A549 (cell line): Measurements from ENCODE around the gene TTYH2. TPM values are rescaled to one million over a fixed set of nuclear protein-coding genes. Genes with fewer than 3 reads are reported as not detected.

ENCODE experiments used
- ATAC-seq, 2 experiments: fragments of 200-7000 bp in 1 of 2; fragments of >200 bp in 1 of 2; cut with Nextera tagmentation in 1 of 2; cut with Tn5 transposase in 1 of 2; 3 replicates each; pipeline versions ENCODE4 v1.8.0 to v1.9.1; 2018 to 2020; ENCODE audit warnings: mild to moderate bottlenecking in 1 of 2, moderate library complexity in 1 of 2
- CTCF ChIA-PET: fragments of 300-600 bp; sonication (Branson Sonifier 250); formaldehyde crosslinking; extraction: SDS; loops from one replicate; lab custom pipeline; 2021; ENCODE audit warnings: antibody characterized with exemption, inconsistent platforms; lab: Yijun Ruan, JAX
- POLR2A ChIA-PET: fragments of 350-600 bp; formaldehyde crosslinking; extraction: SDS; loops from one replicate; lab custom pipeline; 2021; ENCODE audit warnings: antibody characterized with exemption, inconsistent platforms; lab: Yijun Ruan, JAX
- DNase-seq, 2 experiments: peaks; one replicate each; pipeline versions ENCODE4 v3.0.0 to v3.0.0-alpha.2; 2011 to 2016; ENCODE audit warnings: low read depth in 1 of 2, low spot score in 1 of 2
- FAIRE-seq: peaks from 2 replicates; lab custom pipeline; 2011; peaks lifted over from hg19 to GRCh38; lab: Jason Lieb, UNC
- H3K27ac ChIP-seq, 2 experiments: fragments of >200 bp; sonication (Bioruptor Twin); formaldehyde crosslinking; 3 replicates each; pipeline ENCODE4 v1.5.1; 2016 to 2017
- H3K4me1 ChIP-seq: fragments of >200 bp; sonication (Bioruptor Twin); formaldehyde crosslinking; 3 replicates; pipeline ENCODE4 v1.6.1; 2016
- H3K4me2 ChIP-seq: fragments of >200 bp; sonication (Bioruptor Twin); formaldehyde crosslinking; 3 replicates; pipeline ENCODE4 v1.6.1; 2016
- H3K4me3 ChIP-seq: fragments of >200 bp; sonication (Bioruptor Twin); formaldehyde crosslinking; 3 replicates; pipeline ENCODE4 v1.5.1; 2016
- H3K9me3 ChIP-seq: fragments of >200 bp; sonication (Bioruptor Twin); formaldehyde crosslinking; 3 replicates; pipeline ENCODE4 v1.6.1; 2016
- BHLHE40 ChIP-seq: IDR thresholded peaks from 2 replicates; pipeline ENCODE4 v1.6.1; 2012; ENCODE audit warnings: low read depth, low read length, inconsistent platforms
- CHD2 ChIP-seq: fragments of 150-350 bp; IDR thresholded peaks from 2 replicates; pipeline ENCODE4 v1.6.1; 2014; ENCODE audit warnings: low read length; ENCODE audit not compliant: partially characterized antibody
- CHD4 ChIP-seq: fragments of 200-600 bp; sonication (generic); IDR thresholded peaks from 2 replicates; pipeline ENCODE4 v1.6.1; 2016; ENCODE audit warnings: antibody characterized with exemption, mild to moderate bottlenecking, borderline replicate concordance
- EHF ChIP-seq: fragments of 250-450 bp; sonication (Bioruptor Pico); IDR thresholded peaks from 2 replicates; pipeline ENCODE4 v1.5.0; 2020; ENCODE audit warnings: mild to moderate bottlenecking
- FOSB ChIP-seq: fragments of 250-450 bp; sonication (Bioruptor Pico); IDR thresholded peaks from 2 replicates; pipeline ENCODE4 v1.5.0; 2020; ENCODE audit warnings: mild to moderate bottlenecking, moderate library complexity
- FOSL2 ChIP-seq, 2 experiments: fragments of 450-650 bp in 1 of 2; fragments of >200 bp in 1 of 2; sonication (Bioruptor Twin) in 1 of 2; formaldehyde crosslinking; IDR thresholded peaks; 2 replicates each; pipeline versions ENCODE4 v1.5.0 to v1.6.1; 2016 to 2020; ENCODE audit warnings: mild to moderate bottlenecking in 1 of 2, moderate library complexity in 1 of 2
- HOXA7 ChIP-seq: fragments of 250-450 bp; sonication (Bioruptor Pico); IDR thresholded peaks from 2 replicates; pipeline ENCODE4 v1.5.0; 2020; ENCODE audit warnings: mild to moderate bottlenecking, moderate library complexity
- JUN ChIP-seq, 2 experiments: fragments of >200 bp; sonication (Bioruptor Twin); formaldehyde crosslinking; IDR thresholded peaks; 2 replicates in 1 of 2; 3 replicates in 1 of 2; pipeline ENCODE4 v1.6.1; 2016 to 2017
- JUNB ChIP-seq: fragments of >200 bp; sonication (Bioruptor Twin); formaldehyde crosslinking; IDR thresholded peaks from 2 replicates; pipeline ENCODE4 v1.6.1; 2016
- MAZ ChIP-seq: fragments of 150-350 bp; IDR thresholded peaks from 2 replicates; pipeline ENCODE4 v1.6.1; 2014; ENCODE audit warnings: antibody characterized with exemption, low read depth, low read length, borderline replicate concordance
- MYC ChIP-seq: IDR thresholded peaks from 2 replicates; pipeline ENCODE4 v1.6.1; 2012; ENCODE audit warnings: mild to moderate bottlenecking, inconsistent platforms, low read length, improper control_type of control experiment, borderline replicate concordance
- RARB ChIP-seq: fragments of 250-450 bp; sonication (Bioruptor Pico); IDR thresholded peaks from 2 replicates; pipeline ENCODE4 v1.8.0; 2021; ENCODE audit warnings: mild to moderate bottlenecking, moderate library complexity
- TP53 ChIP-seq: fragments of 250-450 bp; sonication (Bioruptor Pico); IDR thresholded peaks from 2 replicates; pipeline ENCODE4 v1.5.0; 2021; ENCODE audit warnings: mild to moderate bottlenecking, moderate library complexity
- ZC3H11A ChIP-seq: fragments of 450-650 bp; IDR thresholded peaks from 2 replicates; pipeline ENCODE4 v1.6.1; 2014; ENCODE audit warnings: antibody characterized with exemption, mild to moderate bottlenecking
- ZSCAN20 ChIP-seq: fragments of 250-450 bp; sonication (Bioruptor Pico); IDR thresholded peaks from 2 replicates; pipeline ENCODE4 v1.8.0; 2022; ENCODE audit warnings: mild to moderate bottlenecking, moderate library complexity
- WGBS: methylation state at CpG from one replicate; pipeline ENCODE4 v1.1.6; 2017; ENCODE audit errors: missing lambda C conversion rate; 5-methylcytosine and 5-hydroxymethylcytosine counted together
- polyA plus RNA-seq, 4 experiments: library from polyadenylated mRNA; depleted of rRNA in 3 of 4; stranded (reverse); fragments of >200 nt; fragmentation: RNase III in 1 of 4; extraction: RNeasy Plus Mini Kit Qiagen cat#74134 plus additional on column Dnase treatment in 1 of 4; gene quantifications; 2 replicates in 3 of 4; 3 replicates in 1 of 4; pipeline ENCODE4 v1.2.3, GENCODE V29; 2011 to 2017
- TF ChIP-seq, protein P1 (sequence below): fragments of 200-600 bp; sonication (generic); IDR thresholded peaks from 2 replicates; pipeline ENCODE4 v1.6.1; 2016; ENCODE audit warnings: antibody characterized with exemption, mild to moderate bottlenecking, moderate library complexity
- TF ChIP-seq, protein P2 (sequence below): fragments of >200 bp; sonication (Bioruptor Twin); formaldehyde crosslinking; IDR thresholded peaks from 2 replicates; pipeline ENCODE4 v1.6.1; 2016
- TF ChIP-seq, protein P3 (sequence below): IDR thresholded peaks from 2 replicates; pipeline ENCODE4 v1.6.1; 2012
- TF ChIP-seq, protein P4 (sequence below): fragments of 250-450 bp; sonication (Bioruptor Pico); IDR thresholded peaks from 2 replicates; pipeline ENCODE4 v1.5.0; 2021; ENCODE audit warnings: mild to moderate bottlenecking, moderate library complexity, borderline replicate concordance
- TF ChIP-seq, protein P5 (sequence below): fragments of 150-350 bp; IDR thresholded peaks from 2 replicates; pipeline ENCODE4 v1.6.1; 2014; ENCODE audit warnings: low read depth, mild to moderate bottlenecking, low read length

The TTYH2 gene
- polyA plus RNA-seq, 2 of the 4 experiments (the other 2 are of a cell fraction), result 1.4 to 1.7 TPM

DNA sequence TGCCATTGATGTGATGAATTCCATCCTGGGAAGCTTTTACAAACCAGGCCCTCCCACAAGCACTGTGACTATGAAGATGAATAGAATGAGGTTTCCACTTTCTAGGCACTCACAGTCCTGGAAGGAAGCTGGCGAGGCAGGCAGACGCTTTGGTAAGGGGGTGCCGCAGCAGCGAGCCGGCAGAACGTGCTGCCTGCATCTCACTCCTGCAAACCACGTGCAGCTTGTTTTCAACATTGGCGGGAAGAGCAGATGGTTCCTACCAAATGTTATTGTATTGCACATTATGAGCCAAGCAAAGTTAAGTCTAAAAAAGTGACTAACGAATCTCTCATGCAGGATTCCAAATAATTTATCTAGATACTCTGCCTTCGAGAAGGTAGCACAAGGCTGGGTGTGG, 57.0 kb downstream of the TTYH2 start:
- ChIA-PET CTCF (interaction anchor here (0.7 to 1.7 kb wide), 5 partner anchors 9 to 98 kb away, joined by 3 to 5 read pairs (median 3); partner anchors contain the start of gene GPR142), POLR2A (no interaction called here)

DNA sequence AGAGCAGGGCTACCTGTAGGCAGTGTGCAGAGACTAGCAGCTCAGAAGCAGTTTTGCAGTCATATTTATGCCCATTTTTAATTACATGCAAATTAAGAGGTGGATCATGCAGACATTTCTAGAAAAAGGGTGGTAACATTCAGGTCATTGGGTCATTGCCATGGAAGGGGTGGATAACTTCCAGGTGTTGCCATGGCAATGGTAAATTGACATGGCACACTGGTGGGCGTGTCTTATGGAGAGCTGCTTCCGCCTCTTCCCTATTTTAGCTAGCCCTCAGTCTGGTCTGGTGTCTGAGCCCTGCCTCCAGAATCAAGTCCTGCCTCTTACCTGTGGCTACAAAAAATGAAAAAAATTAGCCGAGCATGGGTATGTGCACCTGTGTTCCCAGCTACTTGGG, 57.9 kb downstream of the TTYH2 start:
- no peak for FAIRE-seq
- TF ChIP-seq TP53 (CRISPR knock-in tag), result no peak
- TF ChIP-seq, protein P1, sequence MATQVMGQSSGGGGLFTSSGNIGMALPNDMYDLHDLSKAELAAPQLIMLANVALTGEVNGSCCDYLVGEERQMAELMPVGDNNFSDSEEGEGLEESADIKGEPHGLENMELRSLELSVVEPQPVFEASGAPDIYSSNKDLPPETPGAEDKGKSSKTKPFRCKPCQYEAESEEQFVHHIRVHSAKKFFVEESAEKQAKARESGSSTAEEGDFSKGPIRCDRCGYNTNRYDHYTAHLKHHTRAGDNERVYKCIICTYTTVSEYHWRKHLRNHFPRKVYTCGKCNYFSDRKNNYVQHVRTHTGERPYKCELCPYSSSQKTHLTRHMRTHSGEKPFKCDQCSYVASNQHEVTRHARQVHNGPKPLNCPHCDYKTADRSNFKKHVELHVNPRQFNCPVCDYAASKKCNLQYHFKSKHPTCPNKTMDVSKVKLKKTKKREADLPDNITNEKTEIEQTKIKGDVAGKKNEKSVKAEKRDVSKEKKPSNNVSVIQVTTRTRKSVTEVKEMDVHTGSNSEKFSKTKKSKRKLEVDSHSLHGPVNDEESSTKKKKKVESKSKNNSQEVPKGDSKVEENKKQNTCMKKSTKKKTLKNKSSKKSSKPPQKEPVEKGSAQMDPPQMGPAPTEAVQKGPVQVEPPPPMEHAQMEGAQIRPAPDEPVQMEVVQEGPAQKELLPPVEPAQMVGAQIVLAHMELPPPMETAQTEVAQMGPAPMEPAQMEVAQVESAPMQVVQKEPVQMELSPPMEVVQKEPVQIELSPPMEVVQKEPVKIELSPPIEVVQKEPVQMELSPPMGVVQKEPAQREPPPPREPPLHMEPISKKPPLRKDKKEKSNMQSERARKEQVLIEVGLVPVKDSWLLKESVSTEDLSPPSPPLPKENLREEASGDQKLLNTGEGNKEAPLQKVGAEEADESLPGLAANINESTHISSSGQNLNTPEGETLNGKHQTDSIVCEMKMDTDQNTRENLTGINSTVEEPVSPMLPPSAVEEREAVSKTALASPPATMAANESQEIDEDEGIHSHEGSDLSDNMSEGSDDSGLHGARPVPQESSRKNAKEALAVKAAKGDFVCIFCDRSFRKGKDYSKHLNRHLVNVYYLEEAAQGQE, result no peak
- TF ChIP-seq JUN (IDR thresholded peaks at IDR 0.05), result no peak
- TF ChIP-seq CHD4, result no peak
- no peak for TF ChIP-seq MYC
- no peak for TF ChIP-seq JUNB
- DNase-seq, result no peak
- H3K4me1 ChIP-seq, result no peaks in the 10 kb centered on the region
- H3K4me3 ChIP-seq, result no peak overlapping the region
- H3K9me3 ChIP-seq, result no peaks in the 10 kb centered on the region; the same call in 2 of the 3 replicates
- POLR2A ChIA-PET, result no interaction called here
- no peak overlapping the region for H3K27ac ChIP-seq
- WGBS, result 44% methylated on average over 3 of the region's 3 CpGs
- CTCF ChIA-PET, result interaction anchor here (1.2 to 1.7 kb wide), 4 partner anchors 22 to 97 kb away, joined by 3 to 5 read pairs (median 4); partner anchors contain the start of gene GPR142
- ATAC-seq, result no peak
- no peak overlapping the region for H3K4me2 ChIP-seq

More for the DNA sequence above, 57.0 kb downstream of the TTYH2 start:
- ATAC-seq (no peak), DNase-seq (no peak), FAIRE-seq (no peak)
- WGBS, result 62% methylated on average over 10 of the region's 10 CpGs
- Histone ChIP-seq H3K4me1 (no peaks in the 10 kb centered on the region), H3K4me2 (no peak overlapping the region), H3K27ac (no peak overlapping the region), H3K4me3 (no peak overlapping the region), H3K9me3 (no peaks in the 10 kb centered on the region; the same call in 2 of the 3 replicates)
- no peak for TF ChIP-seq ZC3H11A
- no peak for TF ChIP-seq MAZ
- TF ChIP-seq HOXA7 (CRISPR knock-in tag), result no peak
- TF ChIP-seq FOSL2 (IDR thresholded peaks at IDR 0.05), result no peak
- no peak for TF ChIP-seq FOSL2 (CRISPR knock-in tag; IDR thresholded peaks at IDR 0.05)
- TF ChIP-seq FOSB (CRISPR knock-in tag), result no peak
- TF ChIP-seq, protein P2, sequence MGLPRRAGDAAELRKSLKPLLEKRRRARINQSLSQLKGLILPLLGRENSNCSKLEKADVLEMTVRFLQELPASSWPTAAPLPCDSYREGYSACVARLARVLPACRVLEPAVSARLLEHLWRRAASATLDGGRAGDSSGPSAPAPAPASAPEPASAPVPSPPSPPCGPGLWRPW, result no peak
- TF ChIP-seq, protein P3, sequence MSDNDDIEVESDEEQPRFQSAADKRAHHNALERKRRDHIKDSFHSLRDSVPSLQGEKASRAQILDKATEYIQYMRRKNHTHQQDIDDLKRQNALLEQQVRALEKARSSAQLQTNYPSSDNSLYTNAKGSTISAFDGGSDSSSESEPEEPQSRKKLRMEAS, result no peak
- TF ChIP-seq EHF (CRISPR knock-in tag), result no peak
- TF ChIP-seq BHLHE40, result no peak
- no peak for TF ChIP-seq ZSCAN20 (CRISPR knock-in tag)
- TF ChIP-seq RARB (CRISPR knock-in tag), result no peak

DNA sequence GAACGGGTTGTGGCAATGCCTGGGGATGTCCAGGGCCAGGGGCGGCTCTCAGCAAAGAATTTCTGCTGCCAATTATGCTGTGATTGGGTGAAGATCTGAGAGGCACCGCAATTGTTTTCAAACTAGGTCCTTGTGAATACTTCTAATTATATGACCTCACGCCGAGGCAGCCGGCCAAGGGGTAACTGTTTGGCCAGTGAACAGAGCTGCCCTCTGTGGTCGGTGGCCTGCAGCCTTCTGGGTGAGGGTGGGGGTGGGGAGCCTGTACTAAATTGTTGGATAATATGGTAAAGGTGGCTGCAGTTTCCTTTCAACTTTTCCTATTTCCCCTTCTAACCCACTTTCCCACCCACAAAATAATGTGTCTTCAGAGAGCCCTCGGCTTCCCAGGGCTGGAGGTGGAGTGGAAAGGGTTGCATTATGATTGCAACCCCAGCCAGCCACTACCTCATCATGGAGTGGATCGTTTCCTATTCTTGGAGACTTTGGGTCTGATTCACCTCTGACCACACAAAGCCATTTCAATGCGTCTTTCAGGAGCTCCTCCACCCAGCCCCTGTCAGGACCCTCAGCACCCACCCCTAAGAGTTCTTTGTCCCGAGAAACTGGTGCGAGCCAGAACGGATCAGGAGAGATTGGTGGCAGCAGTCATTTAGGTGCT, 58.7 kb downstream of the TTYH2 start:
- Histone ChIP-seq H3K4me2 (no peak overlapping the region), H3K4me1 (no peaks in the 10 kb centered on the region), H3K27ac (no peak overlapping the region), H3K9me3 (no peaks in the 10 kb centered on the region; the same call in 2 of the 3 replicates), H3K4me3 (no peak overlapping the region)
- ATAC-seq (no peak), DNase-seq (no peak), FAIRE-seq (no peak)
- ChIA-PET CTCF (interaction anchor here (0.7 to 1.7 kb wide), 6 partner anchors 10 to 261 kb away, joined by 3 to 5 read pairs (median 4); partner anchors contain the start of gene GPR142), POLR2A (no interaction called here)
- 56% methylated on average over 13 of the region's 13 CpGs for WGBS
- TF ChIP-seq, protein P1, result no peak
- TF ChIP-seq, protein P4, sequence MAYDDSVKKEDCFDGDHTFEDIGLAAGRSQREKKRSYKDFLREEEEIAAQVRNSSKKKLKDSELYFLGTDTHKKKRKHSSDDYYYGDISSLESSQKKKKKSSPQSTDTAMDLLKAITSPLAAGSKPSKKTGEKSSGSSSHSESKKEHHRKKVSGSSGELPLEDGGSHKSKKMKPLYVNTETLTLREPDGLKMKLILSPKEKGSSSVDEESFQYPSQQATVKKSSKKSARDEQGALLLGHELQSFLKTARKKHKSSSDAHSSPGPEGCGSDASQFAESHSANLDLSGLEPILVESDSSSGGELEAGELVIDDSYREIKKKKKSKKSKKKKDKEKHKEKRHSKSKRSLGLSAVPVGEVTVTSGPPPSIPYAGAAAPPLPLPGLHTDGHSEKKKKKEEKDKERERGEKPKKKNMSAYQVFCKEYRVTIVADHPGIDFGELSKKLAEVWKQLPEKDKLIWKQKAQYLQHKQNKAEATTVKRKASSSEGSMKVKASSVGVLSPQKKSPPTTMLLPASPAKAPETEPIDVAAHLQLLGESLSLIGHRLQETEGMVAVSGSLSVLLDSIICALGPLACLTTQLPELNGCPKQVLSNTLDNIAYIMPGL (CRISPR knock-in tag), result no peak
- no peak for TF ChIP-seq ZC3H11A
- TF ChIP-seq CHD2, result no peak
- no peak for TF ChIP-seq TP53 (CRISPR knock-in tag)
- TF ChIP-seq CHD4, result no peak
- TF ChIP-seq, protein P5, sequence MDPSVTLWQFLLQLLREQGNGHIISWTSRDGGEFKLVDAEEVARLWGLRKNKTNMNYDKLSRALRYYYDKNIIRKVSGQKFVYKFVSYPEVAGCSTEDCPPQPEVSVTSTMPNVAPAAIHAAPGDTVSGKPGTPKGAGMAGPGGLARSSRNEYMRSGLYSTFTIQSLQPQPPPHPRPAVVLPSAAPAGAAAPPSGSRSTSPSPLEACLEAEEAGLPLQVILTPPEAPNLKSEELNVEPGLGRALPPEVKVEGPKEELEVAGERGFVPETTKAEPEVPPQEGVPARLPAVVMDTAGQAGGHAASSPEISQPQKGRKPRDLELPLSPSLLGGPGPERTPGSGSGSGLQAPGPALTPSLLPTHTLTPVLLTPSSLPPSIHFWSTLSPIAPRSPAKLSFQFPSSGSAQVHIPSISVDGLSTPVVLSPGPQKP, result no peak
